Suppressor macrophage treated with lipopolysaccharide for 4 hours (primary cell): Measurements from ENCODE around the gene CLIC3.

Experiments used
- DNase-seq: peaks from one replicate; pipeline ENCODE4 v3.0.0-alpha.2; 2020

The CLIC3 gene

DNA sequence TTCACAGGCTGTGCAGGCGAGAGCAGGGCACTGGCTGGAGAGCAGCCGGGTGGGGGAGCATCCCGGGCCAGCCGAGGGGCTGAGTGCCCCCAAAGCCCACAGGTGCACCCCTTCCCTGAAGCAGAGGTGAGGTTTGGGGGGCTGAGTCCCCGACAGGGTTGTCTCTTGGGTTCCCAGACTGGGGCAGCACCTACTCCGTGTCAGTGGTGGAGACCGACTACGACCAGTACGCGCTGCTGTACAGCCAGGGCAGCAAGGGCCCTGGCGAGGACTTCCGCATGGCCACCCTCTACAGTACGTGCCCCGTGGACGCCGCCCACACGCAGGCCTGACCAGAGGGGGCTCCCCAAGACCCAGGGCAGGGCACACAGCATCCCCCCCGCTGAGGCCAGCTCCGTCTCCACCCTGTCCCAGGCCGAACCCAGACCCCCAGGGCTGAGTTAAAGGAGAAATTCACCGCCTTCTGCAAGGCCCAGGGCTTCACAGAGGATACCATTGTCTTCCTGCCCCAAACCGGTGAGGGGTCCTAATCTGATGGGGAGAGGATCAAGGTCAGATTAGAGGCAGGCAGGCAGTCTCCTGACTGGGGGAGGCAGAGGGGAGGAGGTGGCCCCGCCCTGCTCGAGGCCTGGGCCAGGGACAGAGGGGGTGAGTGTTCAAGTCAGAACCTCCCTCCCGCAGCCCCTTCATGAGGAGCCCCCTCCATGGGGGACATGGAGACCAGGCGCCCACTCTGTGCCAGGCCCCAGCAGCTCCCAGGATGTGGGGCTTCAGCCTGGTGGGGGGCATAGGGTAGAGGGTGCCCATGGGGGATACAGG, 16.4 kb downstream of the CLIC3 start:
- no peak for DNase-seq

DNA sequence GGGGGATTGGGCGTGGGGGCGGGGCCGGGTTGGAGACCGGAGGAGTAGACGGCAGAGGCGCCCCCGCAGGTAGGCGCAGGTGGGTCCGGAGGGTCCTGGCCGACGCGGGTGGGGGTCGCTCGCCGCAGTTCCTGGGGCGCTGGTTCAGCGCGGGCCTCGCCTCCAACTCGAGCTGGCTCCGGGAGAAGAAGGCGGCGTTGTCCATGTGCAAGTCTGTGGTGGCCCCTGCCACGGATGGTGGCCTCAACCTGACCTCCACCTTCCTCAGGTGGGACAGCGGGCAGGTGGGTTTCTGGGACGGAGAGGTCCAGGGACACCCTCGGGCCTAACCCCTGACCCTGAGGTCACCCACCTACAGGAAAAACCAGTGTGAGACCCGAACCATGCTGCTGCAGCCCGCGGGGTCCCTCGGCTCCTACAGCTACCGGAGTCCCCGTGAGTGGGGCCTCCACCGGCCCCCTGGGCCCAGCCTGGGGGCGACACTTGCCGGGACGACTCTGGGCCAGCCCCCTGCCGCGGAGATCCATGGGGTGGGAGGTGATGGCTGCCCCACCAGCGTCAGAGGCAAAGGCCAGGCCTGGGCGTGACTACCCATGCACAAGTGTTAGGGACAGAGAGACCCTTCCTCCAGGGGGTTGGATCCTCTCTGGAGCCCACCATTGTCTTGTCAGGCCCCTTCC, 17.4 kb downstream of the CLIC3 start:
- no peak for DNase-seq

DNA sequence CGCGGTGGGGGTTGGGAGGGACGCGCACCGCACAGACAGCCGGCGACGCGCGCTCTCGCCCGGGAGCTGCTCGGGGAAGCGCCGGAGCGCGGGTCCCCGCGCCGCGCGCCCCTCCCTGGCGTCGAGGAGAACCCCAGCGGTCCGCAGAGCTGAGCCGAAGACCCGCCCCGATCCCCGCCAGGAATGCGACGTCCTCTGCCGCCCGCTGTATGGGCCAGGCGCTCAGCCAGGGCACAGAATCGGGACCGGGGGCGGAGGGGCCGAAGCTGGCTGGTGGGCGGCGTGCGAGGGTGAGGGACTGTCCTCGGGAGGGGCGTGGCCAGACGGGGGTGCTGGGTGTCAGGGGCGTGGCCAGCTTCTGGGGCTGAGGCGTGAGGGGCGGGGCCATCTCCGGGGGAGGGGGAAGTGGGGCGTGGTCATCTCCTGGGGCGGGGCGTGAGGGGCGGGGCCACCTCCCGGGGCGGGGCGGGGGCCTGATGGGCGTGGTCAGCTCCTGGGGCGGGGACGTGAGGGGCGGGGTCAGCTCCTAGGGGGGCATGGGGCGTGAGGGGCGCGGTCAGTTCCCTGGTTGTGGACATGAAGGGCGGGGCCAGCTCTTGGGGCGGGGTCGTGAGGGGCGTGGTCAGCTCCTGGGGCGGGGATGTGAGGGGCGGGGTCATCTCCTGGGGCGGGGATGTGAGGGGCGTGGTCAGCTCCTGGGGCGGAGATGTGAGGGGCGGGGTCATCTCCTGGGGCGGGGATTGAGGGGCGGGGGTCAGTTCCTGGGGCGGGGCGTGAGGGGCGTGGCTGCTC, 18.1 kb downstream of the CLIC3 start:
- DNase-seq = peak; percentile 59

DNA sequence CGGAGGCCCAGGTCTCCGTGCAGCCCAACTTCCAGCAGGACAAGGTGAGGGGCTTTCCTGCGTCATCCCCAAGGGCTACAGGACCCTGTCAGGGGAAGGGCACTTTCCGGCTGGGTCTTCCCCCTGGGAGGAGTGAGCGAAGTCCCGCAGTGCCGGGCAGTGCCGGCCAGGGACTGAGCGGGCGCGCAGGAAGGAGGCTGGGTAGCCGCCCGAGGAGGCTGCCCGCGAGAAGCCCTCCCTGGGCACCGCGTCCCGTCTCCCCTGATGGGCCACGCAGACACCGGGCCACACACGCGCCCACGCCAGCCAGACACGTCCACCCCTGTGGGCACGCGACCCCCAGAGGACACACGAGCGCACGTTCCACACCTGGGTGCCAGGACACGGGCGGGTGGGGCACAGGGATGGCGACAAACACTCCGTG, 18.7 kb downstream of the CLIC3 start:
- DNase-seq = no peak

DNA sequence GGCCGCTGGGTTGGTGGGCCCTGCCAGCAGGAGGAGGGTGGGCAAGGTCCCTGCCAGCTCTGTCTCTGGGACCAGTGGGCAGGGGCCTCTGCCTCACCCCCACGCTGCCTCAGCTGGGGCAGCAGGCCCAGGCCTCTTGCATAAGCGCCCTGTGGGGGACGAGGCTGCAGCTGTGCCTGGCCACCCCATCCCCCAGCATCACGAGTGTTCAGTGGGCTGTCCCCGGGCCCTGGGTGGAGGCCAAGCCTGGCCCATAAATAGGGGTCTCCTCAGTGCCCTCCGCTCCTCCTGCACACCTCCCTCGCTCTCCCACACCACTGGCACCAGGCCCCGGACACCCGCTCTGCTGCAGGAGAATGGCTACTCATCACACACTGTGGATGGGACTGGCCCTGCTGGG, 19.1 kb downstream of the CLIC3 start, which contains the start of gene PTGDS:
PTGDS (plus strand) TSS at position 282 of the 400 bp plus-strand sequence; CDS start at position 357, 75 bp downstream.
- no peak for DNase-seq

DNA sequence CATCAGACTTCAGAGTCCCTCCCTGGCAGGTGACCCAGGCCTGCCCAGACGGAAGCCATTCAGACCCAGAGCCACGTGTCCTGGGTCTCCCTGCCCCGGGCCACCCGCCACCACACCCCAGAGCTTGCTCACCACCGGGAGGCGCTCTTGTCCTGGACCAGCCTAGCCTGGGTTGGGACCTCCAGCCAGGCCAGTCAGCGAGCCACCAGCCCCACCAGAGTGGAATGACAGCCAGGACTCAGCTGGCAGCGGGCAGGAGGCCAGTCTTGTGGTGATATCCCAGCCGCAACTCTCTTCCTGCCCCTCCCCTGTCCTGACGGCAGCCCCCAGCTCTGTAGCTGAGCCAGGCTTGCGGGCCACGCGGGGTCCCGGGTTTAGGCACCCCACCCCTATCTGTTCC, 20.7 kb downstream of the CLIC3 start:
- DNase-seq = peak; percentile 37

DNA sequence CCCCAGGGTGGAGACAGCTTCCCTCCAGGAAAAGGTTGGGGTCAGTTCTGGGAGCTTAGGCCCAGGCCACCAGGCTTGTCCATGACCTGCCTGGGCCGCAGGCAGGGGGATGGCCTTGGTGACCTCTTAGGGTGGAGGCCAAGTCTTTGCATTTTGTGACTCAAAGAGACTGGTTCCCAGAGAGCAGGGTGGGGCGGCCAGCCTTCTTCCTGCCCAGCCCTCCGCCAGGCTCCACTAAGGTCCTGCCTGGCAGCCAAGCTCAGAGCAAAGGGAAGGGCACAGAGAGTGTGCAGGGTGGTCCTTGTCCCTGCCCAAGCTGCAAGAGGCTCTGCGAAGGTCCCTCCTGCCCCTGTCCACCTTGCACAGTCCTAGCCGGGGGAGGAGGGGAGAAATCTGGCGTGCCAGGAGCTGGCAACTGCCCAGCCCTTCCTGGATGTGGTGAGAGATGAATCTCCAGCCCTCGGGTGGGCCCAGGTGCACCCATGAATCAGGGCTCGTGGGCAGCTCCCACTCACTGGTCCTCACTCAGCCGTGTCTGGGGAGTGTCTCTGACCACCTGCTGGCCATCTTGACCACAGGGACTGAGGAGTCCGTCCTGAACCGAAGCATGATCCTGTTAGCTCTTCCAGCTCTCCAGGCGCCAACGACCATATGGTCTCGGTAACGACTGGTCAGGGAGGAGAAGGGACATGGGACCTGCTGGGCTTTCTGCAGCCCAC, 21.4 kb downstream of the CLIC3 start:
- DNase-seq = no peak

DNA sequence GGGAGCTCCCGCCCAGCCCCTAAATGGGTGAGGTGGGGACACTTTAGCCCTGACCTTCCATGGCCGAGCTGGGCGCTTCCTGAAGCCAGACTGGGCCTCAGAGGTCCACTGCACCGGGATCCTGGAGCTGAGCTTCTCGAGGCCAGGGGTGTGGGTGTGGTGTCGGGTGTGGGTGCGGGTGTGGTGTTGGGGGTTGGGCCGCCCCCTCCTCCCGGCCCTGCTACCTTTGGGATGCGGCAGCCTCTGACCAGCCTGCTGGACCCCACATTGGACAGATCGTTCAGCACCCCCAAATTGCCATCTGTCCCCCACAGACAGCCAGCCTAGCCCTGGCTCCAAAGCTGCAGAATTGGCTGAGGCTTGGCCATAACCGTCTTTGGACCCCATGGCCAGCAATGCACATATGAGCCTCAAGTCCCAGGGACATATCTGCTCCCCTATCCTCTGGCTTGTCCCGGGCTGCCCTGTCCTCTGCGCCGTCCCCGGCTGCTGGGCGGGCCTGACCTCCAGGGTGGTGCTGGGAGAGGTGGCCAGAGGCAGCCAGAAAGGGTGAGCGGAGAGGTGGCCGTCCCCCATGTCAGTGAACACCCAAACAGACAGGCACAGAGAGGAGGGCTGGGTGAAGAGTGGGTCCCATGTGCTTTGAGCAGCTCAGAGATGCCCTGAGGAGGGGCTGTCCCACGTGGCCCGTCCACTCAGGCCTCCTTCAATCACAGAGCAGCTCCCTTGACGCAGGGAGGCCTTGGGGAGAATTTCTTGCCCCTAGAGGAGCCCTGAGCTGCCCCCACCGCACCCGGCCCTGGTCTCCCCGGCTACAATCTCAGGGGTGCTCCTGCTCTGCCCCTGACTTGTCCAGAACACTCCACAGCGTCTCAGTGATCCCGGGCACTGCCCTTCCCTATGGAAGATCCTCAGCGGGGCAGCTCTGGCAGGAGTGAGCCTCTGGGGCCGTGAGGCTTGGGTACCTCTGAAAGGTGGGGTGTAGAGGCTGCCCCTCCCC, 22.4 kb downstream of the CLIC3 start:
- DNase-seq = no peak

DNA sequence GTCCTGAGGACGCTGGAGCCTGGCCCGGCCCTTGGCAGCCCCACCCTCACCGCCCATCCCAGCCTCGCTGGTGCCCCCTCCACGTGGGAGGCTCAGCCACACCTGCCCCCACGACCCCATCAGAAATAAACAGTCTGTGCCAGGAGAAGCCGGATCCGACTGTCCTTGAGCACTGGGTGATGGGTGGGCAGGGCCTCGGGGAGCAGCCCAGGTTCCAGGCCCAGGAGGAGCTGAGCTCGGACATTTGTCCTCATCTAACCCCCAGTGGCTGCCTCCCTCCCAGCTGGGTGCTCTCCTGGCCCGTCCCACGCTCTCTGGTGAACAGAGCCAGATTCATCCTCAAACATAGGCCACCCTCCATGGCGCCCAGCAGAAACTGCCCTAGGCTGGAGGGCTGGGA, 23.6 kb downstream of the CLIC3 start:
- no peak for DNase-seq

DNA sequence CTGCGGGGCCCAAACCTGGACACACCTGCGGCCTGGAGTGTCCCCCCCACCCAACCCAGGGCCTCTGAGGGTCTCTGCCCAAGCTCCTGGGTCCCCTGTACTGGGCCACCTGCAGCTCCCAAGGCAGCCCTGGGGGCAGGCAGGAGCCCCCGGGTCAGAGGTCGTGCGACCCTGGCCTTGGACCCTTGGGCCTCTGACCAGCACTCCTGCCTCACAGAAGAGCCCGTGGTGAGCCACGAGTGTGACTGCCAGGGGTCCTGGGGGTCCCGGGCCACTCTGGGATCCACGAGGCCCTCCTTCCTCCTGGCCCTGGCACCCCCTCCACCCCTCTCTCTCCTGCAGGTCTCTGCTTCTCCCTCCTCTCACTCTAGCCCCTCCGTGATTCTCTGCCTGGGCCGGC, 24.0 kb downstream of the CLIC3 start:
- no peak for DNase-seq

DNA sequence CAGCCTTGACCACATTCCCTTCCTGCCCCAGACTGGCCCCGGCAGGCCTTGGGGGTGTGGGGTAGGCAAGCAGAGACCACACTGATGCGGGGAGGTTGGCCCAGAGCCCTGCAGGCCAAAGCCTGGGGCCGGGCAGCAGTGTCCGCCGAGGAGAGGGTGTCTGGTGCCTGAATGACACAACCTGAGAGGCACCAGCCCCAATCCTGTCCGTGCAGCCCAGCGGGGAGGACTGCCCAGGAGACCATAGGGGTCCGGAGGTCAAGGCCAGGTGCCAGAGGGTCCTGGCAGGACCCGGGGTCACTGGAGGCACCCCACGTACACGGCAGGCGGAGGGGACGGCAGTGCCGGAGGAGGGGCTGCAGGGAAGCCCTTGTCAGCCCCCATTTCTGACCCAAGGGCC, 24.6 kb downstream of the CLIC3 start:
- DNase-seq = no peak

DNA sequence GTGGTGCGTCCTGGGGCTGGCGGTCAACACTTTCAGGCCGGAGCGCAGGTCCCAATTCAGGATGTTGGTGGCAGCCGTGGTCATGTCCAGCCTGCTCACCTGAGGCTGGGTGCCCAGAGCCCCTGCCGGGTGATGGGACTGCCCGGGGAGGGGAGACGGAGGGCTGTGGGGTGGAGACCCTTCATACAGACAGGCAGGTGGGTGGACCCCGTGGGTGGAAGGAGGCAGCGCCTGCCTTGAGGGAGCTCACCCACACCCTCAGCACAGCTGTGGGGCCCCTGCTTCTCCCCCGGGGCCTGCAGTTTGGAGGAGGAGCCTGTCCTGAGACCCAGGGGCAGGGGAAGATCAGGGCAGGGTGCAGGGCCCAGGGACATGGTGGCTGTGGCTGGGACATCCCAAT, 26.0 kb downstream of the CLIC3 start:
- DNase-seq = no peak

DNA sequence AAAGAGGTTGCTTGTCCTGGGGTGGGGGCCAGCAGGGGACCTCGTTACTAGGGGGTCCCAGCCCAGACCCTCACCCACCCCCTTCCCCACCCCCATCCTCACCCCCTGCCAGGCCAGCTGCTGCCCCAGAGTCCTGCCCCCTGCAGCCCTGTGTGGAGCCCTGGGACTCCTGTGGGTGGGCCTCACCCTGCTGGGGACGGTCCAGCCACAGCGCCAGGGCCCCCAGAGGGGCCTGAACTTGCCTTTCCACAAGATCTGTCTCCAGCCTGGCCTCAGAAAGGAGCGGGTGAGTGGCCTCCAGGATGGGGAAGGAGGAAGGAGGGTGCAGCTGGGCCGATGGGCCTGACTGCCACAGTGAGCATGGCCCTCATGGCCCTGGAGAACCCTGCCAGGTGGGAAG, 26.6 kb downstream of the CLIC3 start:
- DNase-seq = no peak

DNA sequence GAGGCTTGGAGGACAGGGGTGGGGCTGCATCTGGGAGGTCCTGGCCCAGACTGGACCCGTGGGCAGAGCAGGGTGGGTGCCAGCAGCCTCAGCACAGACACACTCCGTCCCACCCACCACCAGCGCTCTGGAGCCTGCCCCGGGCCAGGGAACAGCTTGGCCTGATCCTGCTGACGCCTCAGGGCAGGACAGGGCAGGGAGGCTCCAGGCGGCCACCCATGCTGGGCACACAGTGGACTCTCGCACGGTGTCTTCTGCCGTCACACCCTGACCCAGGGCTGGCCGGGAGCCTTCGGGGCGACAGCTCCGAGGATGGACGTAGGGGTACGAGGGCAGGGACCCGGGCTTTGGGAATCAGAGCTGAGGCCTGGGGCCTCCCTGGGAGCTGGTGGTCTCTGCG, 27.2 kb downstream of the CLIC3 start:
- no peak for DNase-seq

DNA sequence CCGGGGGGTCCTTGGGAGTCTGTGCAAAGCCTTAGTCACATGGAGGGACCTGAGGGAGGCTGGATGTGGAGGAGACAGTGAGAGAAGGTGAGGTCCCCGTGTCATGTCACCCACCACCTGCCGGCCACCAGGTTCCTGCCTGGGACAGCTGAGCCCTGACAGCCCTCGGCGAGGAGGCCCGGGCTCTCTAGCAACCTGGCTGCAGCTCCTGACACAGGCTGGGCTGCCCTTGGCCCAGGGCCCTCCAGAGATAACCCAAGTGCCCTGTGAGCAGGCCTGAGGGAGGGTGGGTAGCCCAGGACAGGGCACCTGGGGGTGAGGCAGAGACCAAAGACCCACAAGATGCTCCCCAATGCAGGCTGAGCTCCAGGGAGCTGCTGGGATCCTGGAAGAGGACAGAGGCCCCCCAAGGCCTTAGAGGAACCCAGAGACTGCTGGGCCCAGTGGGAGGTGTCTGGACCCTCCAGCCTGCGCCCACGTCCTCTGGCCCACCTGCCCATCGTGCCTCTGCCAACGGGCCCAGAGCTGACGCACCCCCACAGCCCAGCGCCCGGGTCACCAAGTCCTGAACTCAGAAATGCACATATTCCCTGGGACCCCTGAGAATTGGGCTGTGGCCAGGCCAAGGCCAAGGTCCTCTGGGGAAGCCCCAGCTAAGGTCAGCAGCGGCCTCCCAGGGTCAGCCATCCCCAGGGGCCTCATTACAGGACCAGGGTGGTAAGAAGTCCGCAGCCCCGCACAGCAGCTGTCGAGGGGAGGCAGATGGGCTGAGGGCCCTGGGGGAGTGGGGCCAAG, 27.8 kb downstream of the CLIC3 start:
- no peak for DNase-seq

DNA sequence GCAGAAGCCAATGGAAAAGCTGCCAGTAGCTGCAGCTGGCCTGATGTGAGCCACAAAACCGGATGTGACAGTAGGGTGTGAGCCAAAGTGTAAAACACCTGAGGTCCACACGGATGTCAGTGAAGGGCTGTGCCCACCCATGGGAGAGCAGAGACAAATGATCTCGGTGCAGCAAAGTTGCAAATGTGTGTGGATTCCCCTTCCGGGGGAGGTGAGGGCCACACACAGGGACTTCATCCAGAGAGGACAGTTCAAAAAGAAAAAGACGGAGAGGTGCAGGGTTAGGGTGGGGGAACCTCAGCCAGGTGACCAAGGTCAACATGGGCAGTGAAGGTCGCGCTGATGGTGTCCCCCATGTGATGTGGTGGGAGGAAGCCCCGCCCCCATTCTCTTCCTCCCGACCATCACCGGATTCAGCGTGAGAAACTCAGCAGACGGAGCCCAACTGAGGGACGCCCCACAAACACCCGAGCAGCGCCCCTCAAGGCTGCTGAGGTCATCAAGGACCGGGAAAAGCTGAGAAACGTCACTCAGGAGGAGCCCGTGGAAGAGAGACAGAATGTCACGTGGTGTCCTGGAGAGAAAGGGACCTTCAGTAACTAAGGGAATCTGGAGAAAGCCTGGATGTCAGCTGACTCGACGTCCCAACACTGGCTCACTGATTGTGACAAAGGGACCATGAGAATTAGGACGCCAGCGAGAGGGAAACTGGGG, 30.4 kb downstream of the CLIC3 start:
- DNase-seq = peak; percentile 61

DNA sequence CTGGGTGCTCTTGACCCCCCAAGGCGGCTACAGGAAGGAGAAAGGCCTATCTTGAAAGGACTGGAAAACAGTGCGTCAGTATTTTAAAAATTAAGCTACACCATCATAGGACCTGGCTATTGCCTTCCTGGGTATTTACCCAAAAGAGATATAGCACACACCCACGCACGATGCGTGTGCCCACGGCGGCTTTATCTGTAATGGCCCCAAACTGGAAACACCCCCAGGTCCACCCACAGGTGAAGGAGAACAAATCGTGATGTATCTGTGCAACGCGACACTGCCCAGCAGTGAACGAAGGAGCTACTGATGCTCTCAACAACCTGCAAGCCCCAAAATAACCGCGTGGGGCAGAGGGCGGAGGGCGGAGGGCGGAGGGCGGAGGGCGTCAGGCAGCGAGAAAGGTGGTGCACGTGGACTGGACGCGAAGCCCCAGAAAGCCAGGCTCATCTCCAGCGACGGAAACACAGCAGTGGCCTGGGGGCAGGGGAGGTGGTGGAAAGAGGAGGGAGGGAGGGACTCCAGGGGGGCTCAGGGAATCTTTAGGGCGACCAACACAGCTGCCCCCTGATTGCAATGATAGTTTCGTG, 31.4 kb downstream of the CLIC3 start:
- no peak for DNase-seq

DNA sequence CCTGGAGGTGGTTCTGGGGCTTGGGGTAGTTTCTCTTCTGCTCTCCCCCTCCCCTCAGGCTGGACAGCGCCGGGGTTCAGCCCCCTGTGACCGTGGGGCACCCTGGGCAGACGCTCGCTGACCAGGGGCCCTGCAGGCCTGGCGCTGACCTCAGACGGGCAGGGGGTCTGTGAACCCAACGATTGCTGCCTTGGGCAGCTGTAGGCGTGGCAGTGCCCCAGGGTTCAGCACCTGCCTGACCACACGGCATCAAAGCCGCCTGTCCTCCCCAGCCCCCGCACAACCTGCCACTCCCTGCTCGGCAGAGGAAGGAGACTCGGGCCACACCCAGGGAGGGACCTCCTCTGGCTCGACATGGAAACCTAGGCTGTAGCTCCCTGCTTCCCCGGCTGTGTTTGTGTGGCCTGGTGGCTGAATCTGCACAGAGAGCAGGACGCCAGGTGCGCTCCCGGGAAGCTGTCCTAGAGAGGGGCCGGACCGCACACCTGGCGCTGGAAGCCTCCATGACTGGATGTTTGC, 32.1 kb downstream of the CLIC3 start:
- no peak for DNase-seq

DNA sequence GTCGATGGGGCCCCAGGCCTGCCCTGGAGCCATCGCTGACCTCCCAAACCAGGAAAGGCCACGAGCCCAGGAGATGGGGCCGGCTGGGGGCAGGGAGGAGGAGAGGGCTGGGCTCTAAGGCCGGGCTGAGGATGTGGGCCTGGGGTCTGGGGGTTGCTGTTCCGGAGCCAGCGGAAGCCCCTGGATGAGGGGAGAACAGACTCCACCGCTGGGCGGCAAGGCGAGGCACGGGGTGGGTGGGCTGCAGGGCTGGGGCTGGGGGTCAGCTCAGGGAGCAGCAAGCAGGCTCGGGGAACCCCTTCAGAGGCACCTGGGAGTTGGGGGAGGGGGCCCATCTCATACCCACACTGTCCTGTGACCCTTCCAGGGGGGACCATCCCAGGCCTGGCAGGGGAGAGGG, 32.6 kb downstream of the CLIC3 start:
- DNase-seq = no peak
